Endothelial cell of umbilical vein (primary cell): ENCODE data around the gene JHY. TPM values are rescaled to one million over a fixed set of nuclear protein-coding genes. Genes with fewer than 3 reads are reported as not detected.

Source experiments
- BruUV-seq: library from RNA; stranded (reverse); fragments of 400-500 nt; replicated peaks from 2 replicates; lab custom pipeline; 2021; lab: Mats Ljungman, UMichigan
- CTCF ChIA-PET: fragments of 300-600, 350-600 bp; sonication (Branson Sonifier 250); formaldehyde crosslinking; loops from one replicate; lab custom pipeline; 2021; ENCODE audit warnings: antibody characterized with exemption, inconsistent platforms; lab: Charles Lee
- POLR2A ChIA-PET: fragments of 300-600, 350-600 bp; sonication (Branson Sonifier 250); formaldehyde crosslinking; loops from one replicate; lab custom pipeline; 2021; ENCODE audit warnings: antibody characterized with exemption, inconsistent platforms; lab: Charles Lee
- DNase-seq: peaks from one replicate; pipeline ENCODE4 v3.0.0-alpha.2; 2011; ENCODE audit warnings: low read depth, low spot score
- FAIRE-seq: peaks from 2 replicates; lab custom pipeline; 2011; peaks lifted over from hg19 to GRCh38; lab: Jason Lieb, UNC
- H2AFZ ChIP-seq: 2 replicates; pipeline ENCODE4 v1.6.0; 2012; ENCODE audit warnings: low read depth, low read length, control low read depth, inconsistent platforms
- H3K27ac ChIP-seq: 2 replicates; pipeline ENCODE4 v1.5.1; 2011; ENCODE audit warnings: low read depth, mild to moderate bottlenecking, control low read depth, low read length, moderate library complexity; ENCODE audit not compliant: insufficient read depth
- H3K27me3 ChIP-seq, 2 experiments: 2 replicates each; pipeline versions ENCODE4 v1.6.0 to v1.6.1; 2011; ENCODE audit warnings: low read length in 2 of 2, mixed read lengths in 1 of 2; ENCODE audit not compliant: control insufficient read depth in 2 of 2, insufficient read depth in 2 of 2
- H3K36me3 ChIP-seq, 2 experiments: 2 replicates in 1 of 2; 3 replicates in 1 of 2; pipeline ENCODE4 v1.5.1; 2011; ENCODE audit warnings: low read length in 2 of 2, mild to moderate bottlenecking in 1 of 2, moderate library complexity in 1 of 2; ENCODE audit not compliant: control insufficient read depth in 2 of 2, insufficient read depth in 2 of 2; ENCODE audit errors: extremely low read depth in 1 of 2
- H3K4me1 ChIP-seq: 3 replicates; pipeline ENCODE4 v1.5.1; 2011; ENCODE audit warnings: mild to moderate bottlenecking, low read length; ENCODE audit not compliant: control insufficient read depth, insufficient read depth; ENCODE audit errors: extremely low read depth
- H3K4me2 ChIP-seq: 2 replicates; pipeline ENCODE4 v1.6.1; 2011; ENCODE audit warnings: low read length, control low read depth, mixed read lengths; ENCODE audit not compliant: insufficient read depth
- H3K4me3 ChIP-seq, 3 experiments: fragments of 200-600 bp in 1 of 3; sonication (generic), shearing (Covaris generic) in 1 of 3; replicated peaks in 1 of 3; 2 replicates each; pipeline ENCODE4 v1.5.1; 2011 to 2016; ENCODE audit warnings: control low read depth in 3 of 3, low read length in 3 of 3, mild to moderate bottlenecking in 2 of 3, inconsistent platforms in 1 of 3, low read depth in 1 of 3, moderate library complexity in 1 of 3; ENCODE audit not compliant: insufficient read depth in 1 of 3
- H3K79me2 ChIP-seq: 2 replicates; pipeline ENCODE4 v1.6.0; 2012; ENCODE audit warnings: low read length, inconsistent platforms; ENCODE audit not compliant: control insufficient read depth, insufficient read depth
- H3K9ac ChIP-seq: replicated peaks from 2 replicates; pipeline ENCODE3; 2011; ENCODE audit warnings: low read length, control low read depth; ENCODE audit not compliant: insufficient read depth; ENCODE audit errors: extremely low read depth
- H3K9me1 ChIP-seq: replicated peaks from 3 replicates; pipeline ENCODE4 v1.6.0; 2011; ENCODE audit warnings: mild to moderate bottlenecking, low read length; ENCODE audit not compliant: control insufficient read depth, insufficient read depth; ENCODE audit errors: extremely low read depth
- H3K9me3 ChIP-seq: replicated peaks from 2 replicates; pipeline ENCODE4 v1.5.1; 2012; ENCODE audit warnings: low read length, inconsistent platforms; ENCODE audit not compliant: control insufficient read depth, insufficient read depth
- H4K20me1 ChIP-seq: replicated peaks from 2 replicates; pipeline ENCODE3; 2011; ENCODE audit warnings: mild to moderate bottlenecking, low read length; ENCODE audit not compliant: control insufficient read depth, insufficient read depth; ENCODE audit errors: extremely low read depth
- CTCF ChIP-seq, 2 donors: IDR thresholded peaks; 1 replicate in 1 of 2; 2 replicates in 1 of 2; pipeline ENCODE4 v1.5.1; 2011; ENCODE audit warnings: low read length in 2 of 2, mild to moderate bottlenecking in 2 of 2, moderate library complexity in 2 of 2, control low read depth in 1 of 2, inconsistent platforms in 1 of 2, low read depth in 1 of 2; ENCODE audit not compliant: insufficient read depth in 1 of 2; ENCODE audit errors: extremely low read depth in 1 of 2
- EZH2 ChIP-seq: IDR thresholded peaks from 2 replicates; pipeline ENCODE4 v1.6.1; 2012; ENCODE audit warnings: borderline replicate concordance, low read depth, mild to moderate bottlenecking, moderate library complexity, low read length, inconsistent platforms; ENCODE audit not compliant: severe bottlenecking
- FOS ChIP-seq: IDR thresholded peaks from 2 replicates; pipeline ENCODE4 v1.6.1; 2011; ENCODE audit warnings: mild to moderate bottlenecking, low read length, moderate library complexity, borderline replicate concordance; ENCODE audit not compliant: insufficient read depth
- GATA2 ChIP-seq: IDR thresholded peaks from 2 replicates; pipeline ENCODE4 v1.7.0; 2011; ENCODE audit warnings: low read depth, mild to moderate bottlenecking, moderate library complexity, mixed read lengths, low read length; ENCODE audit not compliant: insufficient read length, insufficient read depth
- JUN ChIP-seq: IDR thresholded peaks from 2 replicates; pipeline ENCODE4 v1.6.1; 2011; ENCODE audit warnings: borderline replicate concordance, low read depth; ENCODE audit not compliant: insufficient read length, insufficient read depth
- MAX ChIP-seq: IDR thresholded peaks from 2 replicates; pipeline ENCODE4 v1.6.1; 2011; ENCODE audit not compliant: insufficient read depth, insufficient read length
- MYC ChIP-seq: IDR thresholded peaks from one replicate; pipeline ENCODE4 v1.6.1; 2011; ENCODE audit warnings: mild to moderate bottlenecking, low read depth, low read length
- POLR2A ChIP-seq: IDR thresholded peaks from 2 replicates; pipeline ENCODE4 v1.6.1; 2012; ENCODE audit warnings: low read depth, mild to moderate bottlenecking, control low read depth, low read length
- POLR2AphosphoS5 ChIP-seq: IDR thresholded peaks from 2 replicates; pipeline ENCODE4 v1.6.1; 2012; ENCODE audit warnings: low read depth, mild to moderate bottlenecking, control low read depth, low read length, moderate library complexity; ENCODE audit not compliant: insufficient read depth
- dilution Hi-C: fragments of 300-500 bp; cut with MboI; formaldehyde crosslinking; loops from one replicate; pipeline ENCODE4 v1.15.0; 2019; ENCODE audit warnings: low sequenced_read_pairs; ENCODE audit not compliant: extremely low pct_ligation_motif_present
- intact Hi-C: fragments of 100-400 bp; cut with micrococcal nuclease; formaldehyde crosslinking; loops from one replicate; pipeline ENCODE4 v1.10.0; 2022
- polyA plus RNA-seq, 4 experiments: library from polyadenylated mRNA; depleted of rRNA in 3 of 4; stranded (reverse) in 3 of 4; unstranded in 1 of 4; fragments of >200 nt; gene quantifications; 2 replicates each; pipeline versions ENCODE4 v1.2.1 to v1.2.3, GENCODE V29; 2011 to 2012; ENCODE audit warnings: missing spikeins in 1 of 4
- total RNA-seq: library from RNA; stranded (reverse); gene quantifications from 2 replicates; pipeline ENCODE4 v1.2.3, GENCODE V29; 2021

Gene JHY
- total and polyA plus RNA-seq, 2 donors (not counting 3 experiments of a cell fraction or from before 2014, with no cell fraction given): 1.8 to 3.9 TPM

DNA sequence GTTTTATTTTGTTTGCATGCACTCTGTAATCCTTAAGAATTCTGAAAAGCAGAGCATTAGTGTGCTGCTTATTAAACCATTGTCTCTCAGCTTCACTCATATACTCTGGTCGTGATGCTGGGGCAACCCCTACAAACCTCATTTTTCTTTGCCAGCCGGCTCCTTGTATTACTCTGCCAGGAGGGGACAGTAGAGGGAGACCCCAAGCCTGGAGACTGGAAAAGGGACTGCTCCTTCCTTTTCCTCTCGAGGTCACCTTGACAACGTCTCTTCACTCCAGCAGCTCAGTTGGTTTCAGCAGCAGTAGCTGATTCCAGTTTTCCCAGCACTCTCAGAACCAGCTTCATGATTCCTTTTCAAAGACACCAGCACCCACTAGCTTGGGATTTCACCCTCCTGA, 2.8 kb upstream of the JHY start:
- Histone ChIP-seq H2AFZ (no peak overlapping the region), H3K4me3 (no peak overlapping the region), H3K36me3 (no peaks in the 10 kb centered on the region), H3K27ac (no peak overlapping the region), H3K27me3 (peaks cover 2 to 4% of the 10 kb centered on the region in 2 experiments), H3K9ac (no peak overlapping the region), H3K4me2 (no peak overlapping the region), H3K9me1 (no peaks in the 10 kb centered on the region), H3K79me2 (no peaks in the 10 kb centered on the region), H4K20me1 (no peaks in the 10 kb centered on the region), H3K9me3 (no peaks in the 10 kb centered on the region), H3K4me1 (peaks cover 8% of the 10 kb centered on the region)
- intact Hi-C loops (loop anchor here (5.0 to 10.0 kb wide), 2 partner anchors 103 to 545 kb away; partner anchors contain the start of gene BSX), dilution Hi-C loops (no loop called here)
- ChIA-PET CTCF (interaction anchor here (0.8 to 3.8 kb wide), 7 partner anchors 10 to 382 kb away, joined by 3 to 39 read pairs (median 4); no protein-coding TSS in a partner anchor), POLR2A (no interaction called here)
- BruUV-seq: no TSS peak
- FAIRE-seq (no peak), DNase-seq (no peak)
- TF ChIP-seq CTCF (IDR thresholded peaks at IDR 0.05; ENCODE audit: extremely low read depth in 1 of 2, insufficient read depth in 1 of 2, low read depth in 1 of 2, low read length in 2 of 2) (no peak), JUN (no peak), EZH2 (no peak), POLR2AphosphoS5 (no peak), GATA2 (no peak), POLR2A (no peak), MAX (no peak), FOS (no peak), MYC (no peak)
